ENCODE data around the gene SCYGR1. TPM values are rescaled to one million over a fixed set of nuclear protein-coding genes. Genes with fewer than 3 reads are reported as not detected.
"Not testable (repeated sequence)": the region's sequence is repeated elsewhere in the genome, so short reads cannot be mapped to it uniquely, and the experiment has no call there.

The SCYGR1 gene
- total and polyA plus RNA-seq, 2 of the 13 experiments (the other 11 are each of a cell fraction or from before 2014, with no cell fraction given): not detected

- no peak for FAIRE-seq
- H3K27me3 ChIP-seq (ENCODE audit: control insufficient read depth in 1 of 2, insufficient read depth in 2 of 2, low read length in 2 of 2): peaks cover 0 to 10% of the 10 kb centered on the region in 2 experiments; a peak in 1 of 5 replicates
- no peak overlapping the region for H2AFZ ChIP-seq (ENCODE audit: low read length)
- DNase-seq (ENCODE audit: low spot score): no peak
- H3K9ac ChIP-seq (ENCODE audit: insufficient read depth, low read depth, low read length): no peak overlapping the region
- in situ Hi-C loops (cut with HindIII; ENCODE audit: extremely low pct_ligation_motif_present, low pct_unique_long_range_greater_than_20kb): no loop called here
- no peak overlapping the region for H3K27ac ChIP-seq (ENCODE audit: extremely low read length, insufficient read depth, low read length)
- 32% methylated on average over 3 of the region's 3 CpGs for WGBS (ENCODE audit: low lambda C conversion rate)
- BruUV-seq (replicated peaks): no TSS peak
- H4K20me1 ChIP-seq (ENCODE audit: insufficient read depth, low read length): no peaks in the 10 kb centered on the region
- no peaks in the 10 kb centered on the region for H3K79me2 ChIP-seq (ENCODE audit: insufficient read depth, low read length)
- ChIA-PET CTCF (ENCODE audit: low intra/inter-chr PET ratio, low total read pairs) (no interaction called here), POLR2A (no interaction called here)
- H3K36me3 ChIP-seq (replicated peaks in 1 of 2; ENCODE audit: control insufficient read depth in 1 of 2, insufficient read depth in 2 of 2, low read length in 2 of 2): no peaks in the 10 kb centered on the region
- H3K4me1 ChIP-seq (ENCODE audit: insufficient read depth, low read length): peaks cover 4% of the 10 kb centered on the region; the same call in 1 of the 2 replicates
- intact Hi-C loops (cut with micrococcal nuclease; ENCODE audit: unreplicated experiment): no loop called here
- TF ChIP-seq PCBP2 (optimal IDR thresholded peaks at IDR 0.05; ENCODE audit: low read depth, low read length, poor library complexity, severe bottlenecking) (no peak), GZF1 (CRISPR knock-in tag; IDR thresholded peaks at IDR 0.05) (no peak), FOSL2 (CRISPR knock-in tag; IDR thresholded peaks at IDR 0.05) (no peak), SALL2 (CRISPR knock-in tag; IDR thresholded peaks at IDR 0.05) (no peak), ATF4 (CRISPR knock-in tag; IDR thresholded peaks at IDR 0.05) (no peak), TSC22D2 (CRISPR knock-in tag; IDR thresholded peaks at IDR 0.05; ENCODE audit: borderline replicate concordance) (no peak), CBFB (CRISPR knock-in tag; IDR thresholded peaks at IDR 0.05) (no peak), ZNF557 (CRISPR knock-in tag; IDR thresholded peaks at IDR 0.05) (no peak)
- TF ChIP-seq, protein P1, sequence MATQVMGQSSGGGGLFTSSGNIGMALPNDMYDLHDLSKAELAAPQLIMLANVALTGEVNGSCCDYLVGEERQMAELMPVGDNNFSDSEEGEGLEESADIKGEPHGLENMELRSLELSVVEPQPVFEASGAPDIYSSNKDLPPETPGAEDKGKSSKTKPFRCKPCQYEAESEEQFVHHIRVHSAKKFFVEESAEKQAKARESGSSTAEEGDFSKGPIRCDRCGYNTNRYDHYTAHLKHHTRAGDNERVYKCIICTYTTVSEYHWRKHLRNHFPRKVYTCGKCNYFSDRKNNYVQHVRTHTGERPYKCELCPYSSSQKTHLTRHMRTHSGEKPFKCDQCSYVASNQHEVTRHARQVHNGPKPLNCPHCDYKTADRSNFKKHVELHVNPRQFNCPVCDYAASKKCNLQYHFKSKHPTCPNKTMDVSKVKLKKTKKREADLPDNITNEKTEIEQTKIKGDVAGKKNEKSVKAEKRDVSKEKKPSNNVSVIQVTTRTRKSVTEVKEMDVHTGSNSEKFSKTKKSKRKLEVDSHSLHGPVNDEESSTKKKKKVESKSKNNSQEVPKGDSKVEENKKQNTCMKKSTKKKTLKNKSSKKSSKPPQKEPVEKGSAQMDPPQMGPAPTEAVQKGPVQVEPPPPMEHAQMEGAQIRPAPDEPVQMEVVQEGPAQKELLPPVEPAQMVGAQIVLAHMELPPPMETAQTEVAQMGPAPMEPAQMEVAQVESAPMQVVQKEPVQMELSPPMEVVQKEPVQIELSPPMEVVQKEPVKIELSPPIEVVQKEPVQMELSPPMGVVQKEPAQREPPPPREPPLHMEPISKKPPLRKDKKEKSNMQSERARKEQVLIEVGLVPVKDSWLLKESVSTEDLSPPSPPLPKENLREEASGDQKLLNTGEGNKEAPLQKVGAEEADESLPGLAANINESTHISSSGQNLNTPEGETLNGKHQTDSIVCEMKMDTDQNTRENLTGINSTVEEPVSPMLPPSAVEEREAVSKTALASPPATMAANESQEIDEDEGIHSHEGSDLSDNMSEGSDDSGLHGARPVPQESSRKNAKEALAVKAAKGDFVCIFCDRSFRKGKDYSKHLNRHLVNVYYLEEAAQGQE (IDR thresholded peaks at IDR 0.05; ENCODE audit: borderline replicate concordance in 1 of 2, low read depth in 1 of 2, low read length in 2 of 2): no peak
- H3K9me3 ChIP-seq (ENCODE audit: low read length): no peaks in the 10 kb centered on the region
- H3K4me2 ChIP-seq (ENCODE audit: low read depth, low read length): no peak overlapping the region
- no peak overlapping the region for H3K4me3 ChIP-seq (replicated peaks in 1 of 3; ENCODE audit: insufficient read depth in 1 of 3, low read depth in 2 of 3, low read length in 3 of 3)
- no peak for ATAC-seq
Observed at GRCh38 chr2:227383686-227384085, 4.1 kb downstream of the SCYGR1 start.

DNA sequence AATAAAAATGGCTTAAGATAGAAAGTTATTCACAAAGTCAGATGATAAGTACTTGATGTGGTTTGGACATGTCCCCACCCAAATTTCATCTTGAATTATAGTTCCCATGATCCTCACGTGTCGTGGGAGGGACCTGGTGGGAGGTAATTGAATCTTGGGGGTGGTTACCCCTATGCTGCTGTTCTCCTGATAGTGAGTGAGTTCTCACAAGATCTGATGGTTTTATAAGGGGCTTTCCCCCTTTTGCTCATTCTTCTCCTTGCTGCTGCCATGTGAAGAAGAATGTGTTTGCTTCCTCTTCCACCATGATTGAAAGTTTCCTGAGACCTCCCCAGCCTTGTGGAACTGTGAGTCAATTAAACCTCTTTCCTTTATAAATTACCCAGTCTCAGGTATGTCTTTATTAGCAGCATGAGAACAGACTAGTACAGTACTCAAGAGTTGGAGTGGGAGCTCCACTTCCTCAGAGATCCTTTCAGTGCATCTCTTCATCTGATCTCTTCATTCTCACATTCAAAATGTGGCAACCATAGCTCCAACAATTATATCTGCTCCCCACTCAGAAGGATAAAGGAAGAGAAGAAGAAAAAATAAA, 5.4 kb downstream of the SCYGR1 start:
- H3K4me1 ChIP-seq (ENCODE audit: insufficient read depth, low read length); in situ Hi-C loops (cut with HindIII; ENCODE audit: extremely low pct_ligation_motif_present, low pct_unique_long_range_greater_than_20kb); ATAC-seq; H3K79me2 ChIP-seq (ENCODE audit: insufficient read depth, low read length); H3K27ac ChIP-seq (ENCODE audit: extremely low read length, insufficient read depth, low read length); BruUV-seq (replicated peaks); H3K4me3 ChIP-seq (replicated peaks in 1 of 3; ENCODE audit: insufficient read depth in 1 of 3, low read depth in 2 of 3, low read length in 3 of 3); intact Hi-C loops (cut with micrococcal nuclease; ENCODE audit: unreplicated experiment); H2AFZ ChIP-seq (ENCODE audit: low read length); H3K36me3 ChIP-seq (replicated peaks in 1 of 2; ENCODE audit: control insufficient read depth in 1 of 2, insufficient read depth in 2 of 2, low read length in 2 of 2); H3K27me3 ChIP-seq (ENCODE audit: control insufficient read depth in 1 of 2, insufficient read depth in 2 of 2, low read length in 2 of 2); H4K20me1 ChIP-seq (ENCODE audit: insufficient read depth, low read length); H3K9ac ChIP-seq (ENCODE audit: insufficient read depth, low read depth, low read length); DNase-seq (ENCODE audit: low spot score); POLR2A ChIA-PET; H3K4me2 ChIP-seq (ENCODE audit: low read depth, low read length); FAIRE-seq; H3K9me3 ChIP-seq (ENCODE audit: low read length); CTCF ChIA-PET (ENCODE audit: low intra/inter-chr PET ratio, low total read pairs): not testable (repeated sequence)
- 0% methylated on average over 2 of the region's 2 CpGs for WGBS (ENCODE audit: low lambda C conversion rate)

All from HepG2 (cell line).